Spinal cord (tissue), 10 donors: ENCODE data around the gene PTPN2. TPM values are rescaled to one million over a fixed set of nuclear protein-coding genes. Genes with fewer than 3 reads are reported as not detected.
A peak's percentile ranks its signal among the peaks of the same experiment; 100 is the strongest.

ENCODE experiments used
- DNase-seq, 6 donors: peaks; one replicate each; pipeline versions ENCODE4 v3.0.0 to v3.0.0-alpha.2; 2013 to 2015; ENCODE audit warnings: low spot score in 6 of 6, low read depth in 4 of 6
- H3K27ac ChIP-seq: one replicate; pipeline ENCODE4 v1.5.1; 2013; ENCODE audit warnings: low read depth, low read length, control low read depth
- H3K27me3 ChIP-seq: one replicate; pipeline ENCODE4 v1.6.1; 2013; ENCODE audit warnings: low read length; ENCODE audit not compliant: control insufficient read depth, insufficient read depth
- H3K36me3 ChIP-seq: one replicate; pipeline ENCODE4 v1.6.1; 2013; ENCODE audit warnings: low read length; ENCODE audit not compliant: control insufficient read depth, insufficient read depth
- H3K4me1 ChIP-seq: one replicate; pipeline ENCODE4 v1.6.1; 2013; ENCODE audit warnings: low read length; ENCODE audit not compliant: control insufficient read depth, insufficient read depth
- H3K4me3 ChIP-seq: one replicate; pipeline ENCODE4 v1.5.1; 2013; ENCODE audit warnings: low read depth, low read length, control low read depth
- H3K9me3 ChIP-seq: one replicate; pipeline ENCODE4 v1.6.1; 2013; ENCODE audit warnings: low read length; ENCODE audit not compliant: control insufficient read depth, insufficient read depth
- WGBS: methylation state at CpG from one replicate; pipeline ENCODE4 v1.1.5; 2013; ENCODE audit warnings: missing lambda C conversion rate; ENCODE audit not compliant: insufficient coverage; 5-methylcytosine and 5-hydroxymethylcytosine counted together
- polyA plus RNA-seq, 2 donors: library from polyadenylated mRNA; unstranded; fragments of 120-200 nt; gene quantifications; one replicate each; pipeline ENCODE4 v1.2.1, GENCODE V29; 2013; ENCODE audit not compliant: insufficient read length in 2 of 2
- total RNA-seq, 2 donors: library from RNA; depleted of rRNA in 1 of 2; stranded (reverse); fragments of 120-200 nt in 1 of 2; fragments of >200 nt in 1 of 2; gene quantifications; one replicate each; pipeline versions ENCODE4 v1.2.3 to v1.2.4, GENCODE V29; 2013 to 2014
- donor health status: healthy.

PTPN2 gene
- total and polyA plus RNA-seq, 4 donors, result 28.4 to 40.9 (median 31.3) TPM

DNA sequence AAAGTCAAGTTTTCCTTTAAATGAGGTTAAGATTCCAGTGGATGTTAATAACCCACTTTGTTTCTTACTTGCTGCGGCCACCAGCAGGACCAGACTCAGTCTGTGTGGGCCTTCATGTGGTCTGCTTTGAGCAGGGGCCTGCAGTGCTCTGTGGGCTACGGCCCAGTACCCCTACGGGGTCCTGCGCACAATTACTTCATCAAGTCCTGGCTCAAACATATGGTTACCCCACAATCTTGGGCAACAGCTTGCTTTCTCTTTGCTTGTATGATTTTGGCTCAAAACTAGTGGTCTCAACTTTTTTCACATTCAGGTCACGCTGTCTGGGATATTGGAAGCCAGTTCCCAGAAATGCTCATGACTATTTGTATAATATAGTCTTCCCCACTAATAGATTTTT, 64.2 kb downstream of the PTPN2 start:
- Histone ChIP-seq H3K36me3 (peaks cover 3% of the 10 kb centered on the region), H3K4me1 (peaks cover 7% of the 10 kb centered on the region), H3K27me3 (no peaks in the 10 kb centered on the region), H3K4me3 (no peak overlapping the region), H3K9me3 (no peaks in the 10 kb centered on the region), H3K27ac (no peak overlapping the region)
- WGBS, result 54% methylated on average over 4 of the region's 5 CpGs
- peak in 2 of 6 donors; percentile 3 to 68 for DNase-seq

DNA sequence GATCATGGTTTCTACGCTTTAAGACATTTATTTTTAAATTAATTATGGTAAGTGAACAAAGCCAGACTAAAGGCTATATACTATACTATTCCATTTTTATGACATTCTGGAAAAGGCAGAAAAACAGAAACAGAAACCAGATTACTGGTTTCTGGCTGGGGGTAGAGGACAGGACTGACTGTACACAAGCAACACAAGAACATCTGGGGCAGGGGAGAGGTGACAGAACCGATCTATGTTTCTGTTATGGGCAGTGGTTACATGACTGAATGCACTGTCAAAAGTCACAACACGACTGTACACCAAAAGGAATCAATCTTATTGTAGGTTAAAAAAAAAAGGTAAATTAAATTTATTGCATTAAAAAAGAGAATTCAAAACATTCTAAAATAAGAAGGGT, 64.7 kb downstream of the PTPN2 start:
- Histone ChIP-seq H3K9me3 (no peaks in the 10 kb centered on the region), H3K27me3 (no peaks in the 10 kb centered on the region), H3K27ac (no peak overlapping the region), H3K4me3 (no peak overlapping the region), H3K4me1 (peaks cover 7% of the 10 kb centered on the region), H3K36me3 (no peaks in the 10 kb centered on the region)
- DNase-seq, result no peak
- 100% methylated on average over 1 of the region's 3 CpGs for WGBS

DNA sequence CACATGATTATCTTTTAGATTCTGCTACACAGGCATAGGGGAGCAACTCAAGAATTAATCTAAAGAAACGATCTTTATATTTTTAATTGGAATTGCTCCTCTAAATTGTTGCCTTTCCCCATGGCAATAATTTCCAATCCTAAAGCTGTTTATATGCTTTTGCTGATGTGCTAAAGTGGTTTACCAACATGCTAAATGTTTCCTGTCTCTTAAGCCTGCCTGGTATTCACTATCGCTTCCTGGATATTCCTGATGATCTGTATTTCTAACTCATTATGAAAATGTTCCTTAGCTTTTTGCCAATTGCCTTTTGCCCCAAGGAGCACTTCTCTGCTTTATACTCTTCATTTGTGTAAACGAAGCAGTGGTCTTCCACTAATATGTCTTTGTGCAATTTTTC, 65.8 kb downstream of the PTPN2 start:
- no CpG with 5 or more reads among the region's 3 CpGs for WGBS

DNA sequence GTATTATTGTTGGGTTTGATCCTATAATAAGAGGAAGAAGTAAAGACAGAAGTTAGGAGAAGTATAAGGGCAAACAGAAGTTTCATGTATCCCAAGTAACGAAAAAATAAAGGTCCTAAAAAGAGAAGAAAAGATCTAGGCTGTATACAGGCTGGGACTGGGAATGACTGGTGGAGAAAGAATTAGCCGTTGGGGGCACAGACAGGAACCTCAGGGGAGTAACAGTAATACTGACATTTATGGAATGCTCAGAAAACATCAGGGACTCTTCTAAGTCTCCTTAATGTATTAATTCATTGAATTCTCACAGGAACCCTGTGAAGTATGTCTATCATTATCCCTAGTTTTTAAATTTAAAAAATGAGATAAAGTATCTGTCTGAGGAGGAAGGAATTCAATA, 67.6 kb downstream of the PTPN2 start:
- no peaks in the 10 kb centered on the region for H3K36me3 ChIP-seq
- H3K27ac ChIP-seq, result no peak overlapping the region
- DNase-seq, result no peak
- H3K4me1 ChIP-seq, result peaks cover 7% of the 10 kb centered on the region
- no CpG with 5 or more reads among the region's 2 CpGs for WGBS
- no peak overlapping the region for H3K4me3 ChIP-seq
- no peaks in the 10 kb centered on the region for H3K27me3 ChIP-seq
- H3K9me3 ChIP-seq, result no peaks in the 10 kb centered on the region

More for the DNA sequence above, 65.8 kb downstream of the PTPN2 start:
- Histone ChIP-seq H3K27me3 (no peaks in the 10 kb centered on the region), H3K4me3 (no peak overlapping the region), H3K27ac (no peak overlapping the region), H3K4me1 (peaks cover 7% of the 10 kb centered on the region), H3K36me3 (no peaks in the 10 kb centered on the region), H3K9me3 (no peaks in the 10 kb centered on the region)
- peak in 2 of 6 donors; percentile 17 to 91 for DNase-seq

DNA sequence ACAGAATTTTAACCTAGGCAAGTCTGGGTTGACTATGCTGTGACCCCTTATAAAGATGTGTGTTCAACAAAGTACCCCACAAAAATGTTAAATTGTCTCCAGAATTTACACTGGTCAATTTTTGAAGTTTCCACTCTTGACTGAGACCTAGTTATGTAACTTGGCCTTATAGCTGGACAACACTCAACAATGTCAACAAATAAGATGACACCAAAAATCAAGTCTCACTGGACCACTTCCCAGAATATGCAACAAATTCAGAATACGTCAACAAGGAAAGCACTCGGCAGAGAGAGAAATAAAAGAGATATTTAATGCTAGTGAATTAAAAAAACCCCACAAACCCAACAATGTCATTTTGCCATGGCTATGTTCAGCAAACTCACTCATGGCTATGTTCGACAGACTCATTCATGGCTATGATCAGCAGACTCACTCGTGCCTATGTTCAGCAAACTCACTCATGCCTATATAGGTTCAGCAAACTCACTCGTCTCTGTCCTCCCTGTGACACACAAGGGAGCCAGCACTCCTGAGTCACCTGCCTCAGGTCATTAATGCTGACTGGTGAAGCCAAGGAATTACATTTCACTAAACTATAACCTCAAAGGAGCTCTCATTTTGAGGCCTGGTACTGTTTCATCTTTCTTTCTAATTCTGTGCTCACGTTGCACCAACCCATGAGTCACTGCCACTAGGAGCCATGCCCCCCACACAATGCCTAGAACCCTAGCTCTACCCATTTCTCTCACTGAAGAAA, 72.7 kb downstream of the PTPN2 start:
- Histone ChIP-seq H3K4me3 (no peak overlapping the region), H3K36me3 (no peaks in the 10 kb centered on the region), H3K27ac (no peak overlapping the region), H3K4me1 (no peaks in the 10 kb centered on the region), H3K9me3 (no peaks in the 10 kb centered on the region), H3K27me3 (no peaks in the 10 kb centered on the region)
- 87% methylated on average over 4 of the region's 6 CpGs for WGBS
- DNase-seq, result no peak

DNA sequence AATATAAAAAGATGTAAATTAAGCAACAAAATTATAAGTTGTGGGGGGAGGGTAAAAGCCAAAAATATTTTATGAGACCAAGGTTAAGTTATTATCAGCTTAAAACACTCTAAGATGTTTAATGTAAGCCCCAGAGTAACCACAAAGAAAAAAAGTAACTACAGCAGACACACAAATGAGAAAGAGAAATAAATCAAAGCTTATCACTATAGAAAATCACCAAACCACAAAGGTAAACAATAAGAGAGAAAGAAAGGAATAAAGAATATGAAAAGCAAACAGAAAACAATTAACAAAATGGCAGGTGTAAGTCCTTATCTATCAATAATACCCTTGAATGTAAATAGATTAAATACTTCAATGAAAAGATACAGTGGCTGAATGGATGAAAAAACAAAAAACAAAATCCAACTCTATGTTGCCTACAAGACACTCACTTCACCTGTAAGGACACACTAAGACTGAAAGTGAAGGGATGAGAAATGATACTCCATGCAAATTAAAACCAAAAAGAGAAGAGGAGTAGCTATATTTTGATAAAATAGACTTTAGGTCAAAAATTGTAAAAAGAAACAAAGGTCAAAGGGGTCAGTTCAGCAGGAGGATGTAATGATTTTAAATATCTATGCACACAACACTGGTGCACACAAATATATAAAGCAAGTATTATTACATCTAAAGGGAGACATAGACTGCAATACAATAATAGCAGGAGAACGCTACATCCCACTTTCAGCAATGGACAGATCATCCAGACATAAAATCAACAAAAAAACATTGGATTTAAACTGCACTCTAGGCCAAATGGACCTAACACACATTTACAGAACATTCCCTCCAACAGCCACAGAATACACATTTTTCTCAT, 80.7 kb downstream of the PTPN2 start:
- no peak for DNase-seq
- Histone ChIP-seq H3K36me3 (peaks cover 7% of the 10 kb centered on the region), H3K27me3 (no peaks in the 10 kb centered on the region), H3K4me3 (no peak overlapping the region), H3K4me1 (no peaks in the 10 kb centered on the region), H3K27ac (no peak overlapping the region), H3K9me3 (no peaks in the 10 kb centered on the region)
- 100% methylated on average over 1 of the region's 1 CpG for WGBS

DNA sequence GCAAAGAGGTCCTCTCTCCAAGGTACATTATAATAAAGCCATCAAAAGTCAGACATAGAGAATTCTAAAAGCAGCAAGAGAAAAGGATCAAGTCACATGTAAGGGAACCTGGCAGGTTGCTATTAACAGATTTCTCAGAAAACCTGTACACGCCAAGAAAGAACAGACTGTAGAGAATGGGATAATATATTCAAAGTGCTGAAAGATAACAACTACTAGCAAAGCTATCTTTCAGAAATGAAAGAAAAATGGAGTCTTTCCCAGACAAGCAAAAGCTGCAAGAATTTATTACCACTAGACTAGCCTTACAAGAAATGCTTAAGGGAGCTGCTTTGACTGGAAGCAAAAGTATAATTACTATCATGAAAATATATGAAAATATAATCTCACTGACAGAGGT, 81.5 kb downstream of the PTPN2 start:
- Histone ChIP-seq H3K27ac (no peak overlapping the region), H3K36me3 (peaks cover 7% of the 10 kb centered on the region), H3K27me3 (no peaks in the 10 kb centered on the region), H3K4me1 (no peaks in the 10 kb centered on the region), H3K4me3 (no peak overlapping the region), H3K9me3 (no peaks in the 10 kb centered on the region)
- no CpG with 5 or more reads among the region's 1 CpG for WGBS
- peak in 1 of 6 donors; percentile 55 for DNase-seq

DNA sequence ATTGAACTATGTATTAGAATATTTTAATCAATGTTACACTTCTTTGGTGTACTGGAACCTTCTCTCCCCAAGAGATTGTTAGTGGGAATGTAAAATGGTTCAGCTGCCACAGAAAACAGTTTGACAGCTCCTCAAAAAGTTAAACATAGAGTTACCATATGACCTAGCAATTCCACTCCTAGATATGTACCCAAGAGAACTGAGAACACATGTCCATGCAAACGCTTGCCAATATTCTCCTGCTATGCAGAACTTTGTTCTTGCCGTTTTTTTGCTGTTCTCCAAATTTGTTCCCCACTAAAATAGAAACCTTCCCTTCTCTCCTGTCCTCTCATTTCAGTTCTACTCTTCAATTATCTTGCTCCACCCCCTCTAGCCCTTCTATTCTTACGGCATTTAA, 87.6 kb downstream of the PTPN2 start:
- Histone ChIP-seq H3K4me3 (no peak overlapping the region), H3K4me1 (no peaks in the 10 kb centered on the region), H3K36me3 (peaks cover 4% of the 10 kb centered on the region), H3K9me3 (no peaks in the 10 kb centered on the region), H3K27ac (no peak overlapping the region), H3K27me3 (no peaks in the 10 kb centered on the region)
- DNase-seq, result peak in 1 of 6 donors; percentile 81
- WGBS, result 100% methylated on average over 2 of the region's 3 CpGs

DNA sequence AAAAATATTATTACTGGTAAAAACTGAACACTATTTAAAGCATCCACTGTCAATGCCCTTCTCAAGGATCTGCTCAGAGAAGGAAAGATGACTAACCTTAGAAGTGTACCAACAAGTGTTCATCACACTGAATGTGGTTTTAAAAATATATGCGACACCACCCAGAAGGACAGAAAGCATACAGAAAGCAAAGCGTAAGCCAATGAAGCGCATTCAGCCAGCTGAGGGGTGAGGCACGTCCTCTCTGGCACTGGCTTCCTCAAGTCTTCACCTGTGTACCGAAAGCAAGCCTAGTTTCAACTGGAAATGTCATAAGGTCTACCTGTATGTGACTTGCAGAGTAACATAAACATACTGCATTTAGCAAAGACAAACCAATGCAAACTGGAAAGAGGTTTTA, 92.4 kb downstream of the PTPN2 start:
- Histone ChIP-seq H3K27me3 (no peaks in the 10 kb centered on the region), H3K27ac (no peak overlapping the region), H3K4me1 (no peaks in the 10 kb centered on the region), H3K9me3 (no peaks in the 10 kb centered on the region), H3K4me3 (no peak overlapping the region), H3K36me3 (no peaks in the 10 kb centered on the region)
- DNase-seq, result no peak
- WGBS, result 91% methylated on average over 5 of the region's 5 CpGs
